Lung (tissue), 12 donors: ENCODE data around the gene TTC28. TPM values are rescaled to one million over a fixed set of nuclear protein-coding genes. Genes with fewer than 3 reads are reported as not detected.

Source experiments
- ATAC-seq: fragments of 200-7000 bp; cut with Tn5 transposase; one replicate; pipeline ENCODE4 v1.9.1; 2020; ENCODE audit warnings: moderate number of reproducible peaks; ENCODE audit not compliant: insufficient read depth, low FRiP score
- DNase-seq, 3 donors: peaks; one replicate each; pipeline ENCODE4 v3.0.0-alpha.2; 2013 to 2017
- H3K27ac ChIP-seq, 2 donors: one replicate each; pipeline ENCODE4 v1.5.1; 2013; ENCODE audit warnings: mild to moderate bottlenecking in 2 of 2, moderate library complexity in 2 of 2, control low read depth in 1 of 2, inconsistent platforms in 1 of 2, low read depth in 1 of 2, low read length in 1 of 2
- H3K27me3 ChIP-seq, 3 donors: one replicate each; pipeline ENCODE4 v1.5.1; 2013; ENCODE audit warnings: low read length in 2 of 3; ENCODE audit not compliant: control insufficient read depth in 3 of 3, insufficient read depth in 3 of 3
- H3K36me3 ChIP-seq, 4 donors: one replicate each; pipeline ENCODE4 v1.5.1; 2013; ENCODE audit warnings: low read length in 4 of 4, mild to moderate bottlenecking in 1 of 4, moderate library complexity in 1 of 4; ENCODE audit not compliant: control insufficient read depth in 4 of 4, insufficient read depth in 4 of 4
- H3K4me1 ChIP-seq, 5 donors: one replicate each; pipeline ENCODE4 v1.5.1; 2013; ENCODE audit warnings: low read length in 5 of 5, mild to moderate bottlenecking in 2 of 5, moderate library complexity in 1 of 5; ENCODE audit not compliant: control insufficient read depth in 5 of 5, insufficient read depth in 5 of 5
- H3K4me3 ChIP-seq: one replicate; pipeline ENCODE4 v1.5.1; 2013; ENCODE audit warnings: mild to moderate bottlenecking, control low read depth, moderate library complexity
- H3K9ac ChIP-seq, 2 donors: one replicate each; pipeline ENCODE4 v1.5.1; 2013; ENCODE audit warnings: low read length in 2 of 2, control low read depth in 1 of 2; ENCODE audit not compliant: insufficient read depth in 1 of 2
- H3K9me3 ChIP-seq, 4 donors: one replicate each; pipeline ENCODE4 v1.5.1; 2013; ENCODE audit warnings: low read length in 3 of 4, mild to moderate bottlenecking in 1 of 4, moderate library complexity in 1 of 4; ENCODE audit not compliant: control insufficient read depth in 4 of 4, insufficient read depth in 3 of 4
- WGBS, 2 donors: extraction: QIAGEN DNeasy Blood & Tissue Kit; methylation state at CpG; one replicate each; pipeline ENCODE4 v1.1.7; 2013; 5-methylcytosine and 5-hydroxymethylcytosine counted together
- polyA plus RNA-seq, 2 donors: library from polyadenylated mRNA; stranded (reverse); fragments of 200-250 nt; gene quantifications; one replicate each; pipeline ENCODE4 v1.2.1, GENCODE V29; 2013
- total RNA-seq, 2 donors: library from RNA; depleted of rRNA in 1 of 2; stranded (reverse); fragments of >200 nt in 1 of 2; gene quantifications; one replicate each; pipeline ENCODE4 v1.2.1, GENCODE V29; 2014 to 2021
- TF ChIP-seq, protein P1 (sequence below): IDR thresholded peaks from 2 replicates; pipeline ENCODE4 v1.5.1; 2012; ENCODE audit warnings: mild to moderate bottlenecking; ENCODE audit errors: control extremely low read depth, extremely low read depth
- donor health status: control.
- donor health status: control.
- donor health status: Bipolar disorder and iron deficiency.
- donor health status: healthy.
- donor health status: DM: yes; HTN: yes; CAD: no.

Gene TTC28
- total and polyA plus RNA-seq, 4 donors: 4.7 to 72.2 (median 24.8) TPM

DNA sequence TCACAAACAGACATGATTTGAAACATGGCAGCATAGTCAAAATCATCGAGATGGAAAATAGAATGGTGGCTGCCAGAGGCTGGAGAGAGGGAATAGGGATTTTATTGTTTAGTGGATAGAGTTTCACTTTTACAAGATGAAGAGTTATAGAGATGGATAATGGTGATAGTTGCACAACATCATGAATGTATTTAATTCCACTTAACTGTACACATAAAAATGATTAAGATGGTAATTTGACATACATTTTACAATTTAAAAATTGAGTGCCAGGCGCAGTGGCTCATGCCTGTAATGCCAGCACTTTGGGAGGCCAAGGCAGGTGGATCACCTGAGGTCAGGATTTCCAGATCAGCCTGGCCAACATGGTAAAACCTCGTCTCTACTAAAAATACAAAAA, 21.2 kb downstream of the TTC28 start:
- no peak for ATAC-seq
- no peaks in the 10 kb centered on the region for H3K27me3 ChIP-seq
- H3K4me3 ChIP-seq: no peak overlapping the region
- no peak overlapping the region for H3K9ac ChIP-seq
- DNase-seq: peak in 1 of 3 donors; percentile 41
- no peak overlapping the region for H3K27ac ChIP-seq
- WGBS, 2 donors: 87 to 95% methylated on average over 3 of the region's 3 CpGs
- TF ChIP-seq, protein P1, sequence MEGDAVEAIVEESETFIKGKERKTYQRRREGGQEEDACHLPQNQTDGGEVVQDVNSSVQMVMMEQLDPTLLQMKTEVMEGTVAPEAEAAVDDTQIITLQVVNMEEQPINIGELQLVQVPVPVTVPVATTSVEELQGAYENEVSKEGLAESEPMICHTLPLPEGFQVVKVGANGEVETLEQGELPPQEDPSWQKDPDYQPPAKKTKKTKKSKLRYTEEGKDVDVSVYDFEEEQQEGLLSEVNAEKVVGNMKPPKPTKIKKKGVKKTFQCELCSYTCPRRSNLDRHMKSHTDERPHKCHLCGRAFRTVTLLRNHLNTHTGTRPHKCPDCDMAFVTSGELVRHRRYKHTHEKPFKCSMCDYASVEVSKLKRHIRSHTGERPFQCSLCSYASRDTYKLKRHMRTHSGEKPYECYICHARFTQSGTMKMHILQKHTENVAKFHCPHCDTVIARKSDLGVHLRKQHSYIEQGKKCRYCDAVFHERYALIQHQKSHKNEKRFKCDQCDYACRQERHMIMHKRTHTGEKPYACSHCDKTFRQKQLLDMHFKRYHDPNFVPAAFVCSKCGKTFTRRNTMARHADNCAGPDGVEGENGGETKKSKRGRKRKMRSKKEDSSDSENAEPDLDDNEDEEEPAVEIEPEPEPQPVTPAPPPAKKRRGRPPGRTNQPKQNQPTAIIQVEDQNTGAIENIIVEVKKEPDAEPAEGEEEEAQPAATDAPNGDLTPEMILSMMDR: no peak
- H3K4me1 ChIP-seq: peaks cover 0 to 11% (median 0%) of the 10 kb centered on the region in 5 donors
- no peaks in the 10 kb centered on the region for H3K9me3 ChIP-seq
- no peaks in the 10 kb centered on the region for H3K36me3 ChIP-seq

DNA sequence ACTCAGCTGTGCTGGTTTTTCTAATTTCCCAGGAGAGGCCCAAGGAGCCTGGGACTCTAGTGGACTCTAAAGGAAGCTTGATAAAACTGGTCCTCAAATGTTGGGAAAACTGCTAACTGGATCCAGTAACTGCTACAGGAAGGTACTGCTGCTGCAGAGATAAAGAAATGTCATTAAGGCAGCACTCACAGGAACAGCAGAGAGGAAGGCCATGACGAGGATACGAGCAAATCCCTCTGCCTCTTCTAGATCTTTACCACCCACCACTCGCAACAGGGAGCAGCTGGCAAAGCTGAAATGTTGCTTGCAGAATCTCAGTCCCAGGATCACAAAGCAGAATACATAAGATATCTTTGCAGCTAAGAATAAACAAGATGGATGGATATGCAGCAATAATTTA, 23.5 kb downstream of the TTC28 start:
- no peak overlapping the region for H3K4me3 ChIP-seq
- peaks cover 0 to 2% (median 0%) of the 10 kb centered on the region in 4 donors for H3K9me3 ChIP-seq
- H3K27ac ChIP-seq: no peak overlapping the region
- no peaks in the 10 kb centered on the region for H3K27me3 ChIP-seq
- ATAC-seq (no peak), DNase-seq (peak; percentile 17 to 44 (median 40))
- WGBS, 2 donors: 68 to 81% methylated on average over 3 of the region's 3 CpGs
- no peak overlapping the region for H3K9ac ChIP-seq
- peaks cover 0 to 11% (median 0%) of the 10 kb centered on the region in 5 donors for H3K4me1 ChIP-seq
- TF ChIP-seq, protein P1: no peak
- no peaks in the 10 kb centered on the region for H3K36me3 ChIP-seq

DNA sequence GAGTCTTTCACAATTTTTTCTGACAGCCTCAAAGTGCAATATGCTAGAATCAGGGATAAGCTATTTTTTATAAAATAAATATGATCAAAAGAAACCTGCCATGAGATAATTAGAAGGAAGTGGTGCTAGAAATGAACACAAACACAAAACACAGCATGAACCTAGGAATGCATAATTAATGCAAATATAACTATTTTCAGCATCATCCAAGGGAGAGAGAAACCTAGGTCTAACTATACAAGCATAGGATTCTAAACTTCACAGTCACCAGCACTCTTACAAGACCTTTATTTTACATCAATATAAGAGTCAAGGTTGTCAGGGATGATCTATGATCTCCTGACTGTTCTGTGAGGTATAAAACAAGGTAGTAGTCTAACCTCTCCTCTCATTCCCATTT, 29.2 kb downstream of the TTC28 start:
- no peaks in the 10 kb centered on the region for H3K36me3 ChIP-seq
- ATAC-seq: no peak
- no peak overlapping the region for H3K9ac ChIP-seq
- H3K27ac ChIP-seq: no peak overlapping the region
- peaks cover 0 to 3% (median 0%) of the 10 kb centered on the region in 4 donors for H3K9me3 ChIP-seq
- H3K4me3 ChIP-seq: no peak overlapping the region
- TF ChIP-seq, protein P1: no peak
- H3K27me3 ChIP-seq: no peaks in the 10 kb centered on the region
- no peaks in the 10 kb centered on the region for H3K4me1 ChIP-seq
- DNase-seq: no peak

DNA sequence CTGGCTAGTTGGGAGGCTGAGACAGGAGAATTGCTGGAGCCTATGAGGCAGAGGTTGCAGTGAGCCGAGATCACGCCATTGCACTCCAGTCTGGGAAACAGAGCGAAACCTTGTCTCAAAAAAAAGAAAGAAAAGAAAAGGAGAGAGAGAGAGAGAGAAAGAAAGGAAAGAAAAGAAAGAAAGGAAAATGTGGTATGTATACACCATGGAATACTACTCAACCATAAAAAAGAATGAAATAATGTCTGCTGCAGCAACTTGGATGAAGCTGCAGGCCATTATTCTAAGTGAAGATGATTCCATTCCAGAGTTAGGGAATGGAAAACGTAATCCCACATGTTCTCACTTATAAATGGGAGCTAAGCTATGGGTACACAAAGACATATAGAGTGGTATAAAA, 30.8 kb downstream of the TTC28 start:
- Histone ChIP-seq H3K4me3 (no peak overlapping the region), H3K4me1 (no peaks in the 10 kb centered on the region), H3K9me3 (peaks cover 0 to 3% (median 0%) of the 10 kb centered on the region in 4 donors), H3K27ac (no peak overlapping the region), H3K36me3 (no peaks in the 10 kb centered on the region), H3K27me3 (no peaks in the 10 kb centered on the region), H3K9ac (no peak overlapping the region)
- TF ChIP-seq, protein P1: no peak
- 94 to 100% methylated on average over 4 of the region's 4 CpGs for WGBS, 2 donors
- ATAC-seq (no peak), DNase-seq (no peak)
